Progenitor cell of endocrine pancreas (in vitro differentiated cells): ENCODE results near the gene LEUTX. TPM values are rescaled to one million over a fixed set of nuclear protein-coding genes. Genes with fewer than 3 reads are reported as not detected.

Experiments
- DNase-seq: peaks from one replicate; pipeline ENCODE4 v3.0.0; 2021; ENCODE audit warnings: low spot score; ENCODE audit not compliant: unreplicated experiment
- H3K27ac Mint-ChIP-seq: 2 replicates; pipeline ENCODE4 v1.8.0; 2021; ENCODE audit warnings: mild to moderate bottlenecking, moderate library complexity, mixed read lengths
- H3K27me3 Mint-ChIP-seq: 2 replicates; pipeline ENCODE4 v1.8.0; 2021; ENCODE audit warnings: mixed read lengths
- H3K36me3 Mint-ChIP-seq: 2 replicates; pipeline ENCODE4 v1.8.0; 2022; ENCODE audit warnings: mixed read lengths; ENCODE audit not compliant: insufficient read depth
- H3K4me1 Mint-ChIP-seq: 2 replicates; pipeline ENCODE4 v1.8.0; 2021; ENCODE audit warnings: low read depth, mixed read lengths
- H3K4me3 Mint-ChIP-seq: 2 replicates; pipeline ENCODE4 v1.8.0; 2021; ENCODE audit warnings: low read depth, mild to moderate bottlenecking, moderate library complexity, mixed read lengths
- H3K9me3 Mint-ChIP-seq: 2 replicates; pipeline ENCODE4 v1.8.0; 2021; ENCODE audit warnings: low read depth, mixed read lengths
- CTCF ChIP-seq: fragments of 200-600 bp; sonication (generic); IDR thresholded peaks from one replicate; pipeline ENCODE4 v1.5.0; 2021; ENCODE audit warnings: antibody characterized with exemption, mild to moderate bottlenecking; ENCODE audit not compliant: unreplicated experiment
- total RNA-seq: library from RNA; stranded (reverse); gene quantifications from 2 replicates; pipeline ENCODE4 v1.2.1, GENCODE V29; 2021

Gene LEUTX
- total RNA-seq, 1 donor from 2014 or later: not detected

- H3K27me3 Mint-ChIP-seq: peaks cover 22% of the 10 kb centered on the region
- no peak for DNase-seq
- H3K27ac Mint-ChIP-seq: no peak overlapping the region
- no peak overlapping the region for H3K4me3 Mint-ChIP-seq
- no peaks in the 10 kb centered on the region for H3K4me1 Mint-ChIP-seq
- no peak for TF ChIP-seq CTCF
- H3K36me3 Mint-ChIP-seq: no peaks in the 10 kb centered on the region
- H3K9me3 Mint-ChIP-seq: no peaks in the 10 kb centered on the region
These were observed 16.3 kb downstream of the LEUTX start for GRCh38 chr19:39795001-39795400.

GRCh38 chr19:39796000-39796498 lies 17.4 kb downstream of the LEUTX start:
- Mint-ChIP-seq H3K36me3 (no peaks in the 10 kb centered on the region), H3K9me3 (no peaks in the 10 kb centered on the region), H3K4me1 (no peaks in the 10 kb centered on the region), H3K4me3 (no peak overlapping the region), H3K27ac (no peak overlapping the region), H3K27me3 (peaks cover 22% of the 10 kb centered on the region)
- TF ChIP-seq CTCF: no peak
- DNase-seq: no peak

- no peak for DNase-seq
- peaks cover 22% of the 10 kb centered on the region for H3K27me3 Mint-ChIP-seq
- no peaks in the 10 kb centered on the region for H3K36me3 Mint-ChIP-seq
- H3K4me1 Mint-ChIP-seq: no peaks in the 10 kb centered on the region
- no peak overlapping the region for H3K27ac Mint-ChIP-seq
- H3K9me3 Mint-ChIP-seq: no peaks in the 10 kb centered on the region
- no peak for TF ChIP-seq CTCF
- H3K4me3 Mint-ChIP-seq: no peak overlapping the region
These were observed 18.4 kb downstream of the LEUTX start for GRCh38 chr19:39797083-39797482.

GRCh38 chr19:39802958-39803357 lies 24.3 kb downstream of the LEUTX start:
- TF ChIP-seq CTCF: no peak
- Mint-ChIP-seq H3K4me3 (no peak overlapping the region), H3K27me3 (peaks cover 7% of the 10 kb centered on the region), H3K4me1 (peaks cover 5% of the 10 kb centered on the region), H3K36me3 (no peaks in the 10 kb centered on the region), H3K9me3 (no peaks in the 10 kb centered on the region), H3K27ac (no peak overlapping the region)
- DNase-seq: no peak

- TF ChIP-seq CTCF: no peak
- no peak overlapping the region for H3K4me3 Mint-ChIP-seq
- H3K27me3 Mint-ChIP-seq: peaks cover 9% of the 10 kb centered on the region
- H3K36me3 Mint-ChIP-seq: no peaks in the 10 kb centered on the region
- H3K27ac Mint-ChIP-seq: no peak overlapping the region
- no peak for DNase-seq
- H3K9me3 Mint-ChIP-seq: no peaks in the 10 kb centered on the region
- H3K4me1 Mint-ChIP-seq: peaks cover 5% of the 10 kb centered on the region
These were observed 26.4 kb downstream of the LEUTX start for GRCh38 chr19:39805104-39805503.
